H1 (cell line): ENCODE measurements around the gene CUX1. TPM values are rescaled to one million over a fixed set of nuclear protein-coding genes. Genes with fewer than 3 reads are reported as not detected.

Experiments
- CTCF ChIA-PET: fragments of 300-600 bp; sonication (Branson Sonifier 250); formaldehyde crosslinking; loops from one replicate; lab custom pipeline; 2021; ENCODE audit not compliant: partially characterized antibody; lab: Charles Lee
- POLR2A ChIA-PET: fragments of 300-600 bp; sonication (Branson Sonifier 250); formaldehyde crosslinking; loops from one replicate; lab custom pipeline; 2021; ENCODE audit warnings: inconsistent platforms; ENCODE audit not compliant: partially characterized antibody; lab: Charles Lee
- DNase-seq, 2 experiments: peaks; one replicate each; pipeline versions ENCODE4 v3.0.0 to v3.0.0-alpha.2; 2010 to 2022; ENCODE audit warnings: low spot score in 2 of 2, low read depth in 1 of 2, mixed read lengths in 1 of 2
- FAIRE-seq: peaks from 2 replicates; lab custom pipeline; 2011; peaks lifted over from hg19 to GRCh38; lab: Jason Lieb, UNC
- H2AFZ ChIP-seq: 2 replicates; pipeline ENCODE4 v1.8.1; 2012; ENCODE audit warnings: low read length, inconsistent platforms
- H2AK5ac ChIP-seq: 2 replicates; pipeline ENCODE4 v1.6.1; 2013; ENCODE audit warnings: low read depth, low read length
- H2BK120ac ChIP-seq: replicated peaks from 2 replicates; pipeline ENCODE3; 2013; ENCODE audit warnings: low read depth, low read length, inconsistent platforms
- H2BK12ac ChIP-seq: 2 replicates; pipeline ENCODE4 v1.6.1; 2013; ENCODE audit warnings: low read depth, low read length
- H2BK15ac ChIP-seq: 2 replicates; pipeline ENCODE4 v1.6.1; 2013; ENCODE audit warnings: low read length
- H2BK20ac ChIP-seq: 2 replicates; pipeline ENCODE4 v1.6.1; 2013; ENCODE audit warnings: low read length
- H2BK5ac ChIP-seq: 2 replicates; pipeline ENCODE4 v1.6.1; 2013; ENCODE audit warnings: low read depth, low read length
- H3K14ac ChIP-seq: 2 replicates; pipeline ENCODE4 v1.6.1; 2013; ENCODE audit warnings: inconsistent platforms; ENCODE audit not compliant: insufficient read length
- H3K18ac ChIP-seq: 2 replicates; pipeline ENCODE4 v1.6.1; 2013; ENCODE audit warnings: low read length; ENCODE audit errors: extremely low read depth
- H3K23ac ChIP-seq: 2 replicates; pipeline ENCODE4 v1.6.1; 2013; ENCODE audit warnings: inconsistent platforms; ENCODE audit not compliant: insufficient read length
- H3K23me2 ChIP-seq: 2 replicates; pipeline ENCODE4 v1.6.1; 2013; ENCODE audit warnings: low read depth, low read length
- H3K27ac ChIP-seq: 2 replicates; pipeline ENCODE4 v1.6.1; 2011; ENCODE audit warnings: low read depth, low read length, inconsistent platforms
- H3K27me3 ChIP-seq, 4 experiments: replicated peaks in 1 of 4; 1 replicate in 1 of 4; 2 replicates in 3 of 4; pipeline versions ENCODE4 v1.6.1 to v1.8.1; 2011 to 2013; ENCODE audit warnings: low read length in 3 of 4, mild to moderate bottlenecking in 3 of 4, inconsistent platforms in 2 of 4, mixed read lengths in 2 of 4, moderate library complexity in 1 of 4; ENCODE audit not compliant: control insufficient read depth in 3 of 4, insufficient read depth in 3 of 4; ENCODE audit errors: extremely low read depth in 1 of 4
- H3K36me3 ChIP-seq, 4 experiments: 2 replicates each; pipeline versions ENCODE4 v1.6.1 to v1.8.1; 2011 to 2013; ENCODE audit warnings: mild to moderate bottlenecking in 4 of 4, low read length in 3 of 4, moderate library complexity in 2 of 4, control low read depth in 1 of 4, inconsistent platforms in 1 of 4; ENCODE audit not compliant: insufficient read depth in 4 of 4, control insufficient read depth in 2 of 4
- H3K4ac ChIP-seq: replicated peaks from 2 replicates; pipeline ENCODE3; 2013; ENCODE audit warnings: low read length, low read depth, mixed read lengths, inconsistent platforms; ENCODE audit not compliant: insufficient read length
- H3K4me1 ChIP-seq, 4 experiments: replicated peaks in 1 of 4; 1 replicate in 1 of 4; 2 replicates in 3 of 4; pipeline versions ENCODE4 v1.6.1 to v1.8.1; 2011 to 2013; ENCODE audit warnings: low read length in 3 of 4, inconsistent platforms in 2 of 4, mixed read lengths in 1 of 4; ENCODE audit not compliant: insufficient read depth in 4 of 4, control insufficient read depth in 3 of 4
- H3K4me2 ChIP-seq, 2 experiments: 2 replicates each; pipeline versions ENCODE4 v1.6.1 to v1.8.1; 2011 to 2013; ENCODE audit warnings: low read depth in 2 of 2, low read length in 2 of 2, control low read depth in 1 of 2, inconsistent platforms in 1 of 2, mild to moderate bottlenecking in 1 of 2; ENCODE audit not compliant: insufficient read depth in 1 of 2
- H3K4me3 ChIP-seq, 4 experiments: fragments of 200-600, 300-600 bp in 1 of 4; sonication (generic), shearing (Covaris generic), sonication (Bioruptor Twin) in 1 of 4; 2 replicates each; pipeline versions ENCODE4 v1.5.1 to v1.8.1; 2011 to 2016; ENCODE audit warnings: low read length in 4 of 4, low read depth in 3 of 4, control low read depth in 2 of 4, inconsistent platforms in 2 of 4, mild to moderate bottlenecking in 2 of 4, mixed read lengths in 1 of 4, moderate library complexity in 1 of 4; ENCODE audit not compliant: insufficient read depth in 2 of 4; ENCODE audit errors: extremely low read depth in 1 of 4
- H3K56ac ChIP-seq: replicated peaks from 2 replicates; pipeline ENCODE3; 2013; ENCODE audit warnings: low read depth, mild to moderate bottlenecking, mixed read lengths, low read length, inconsistent platforms; ENCODE audit not compliant: insufficient read length
- H3K79me1 ChIP-seq: 2 replicates; pipeline ENCODE4 v1.6.1; 2013; ENCODE audit warnings: low read depth, low read length, control low read depth
- H3K79me2 ChIP-seq, 2 experiments: 2 replicates each; pipeline versions ENCODE4 v1.6.1 to v1.8.1; 2012 to 2013; ENCODE audit warnings: low read length in 2 of 2, mild to moderate bottlenecking in 2 of 2, inconsistent platforms in 1 of 2; ENCODE audit not compliant: insufficient read depth in 2 of 2, control insufficient read depth in 1 of 2
- H3K9ac ChIP-seq, 4 experiments: replicated peaks in 1 of 4; 1 replicate in 1 of 4; 2 replicates in 3 of 4; pipeline versions ENCODE4 v1.6.1 to v1.8.1; 2011 to 2013; ENCODE audit warnings: low read depth in 3 of 4, low read length in 3 of 4, control low read depth in 2 of 4, mild to moderate bottlenecking in 2 of 4, moderate library complexity in 2 of 4, inconsistent platforms in 1 of 4; ENCODE audit errors: extremely low read depth in 1 of 4
- H3K9me3 ChIP-seq, 2 experiments: 2 replicates each; pipeline versions ENCODE4 v1.6.1 to v1.8.1; 2012 to 2013; ENCODE audit warnings: mild to moderate bottlenecking in 2 of 2, moderate library complexity in 2 of 2, control low read depth in 1 of 2, inconsistent platforms in 1 of 2, low read depth in 1 of 2, low read length in 1 of 2, mixed read lengths in 1 of 2; ENCODE audit not compliant: insufficient read depth in 2 of 2
- H4K20me1 ChIP-seq, 2 experiments: replicated peaks in 1 of 2; 2 replicates each; pipeline versions ENCODE3 to v1.8.1; 2011 to 2013; ENCODE audit warnings: inconsistent platforms in 2 of 2, low read length in 2 of 2, mild to moderate bottlenecking in 1 of 2; ENCODE audit not compliant: insufficient read depth in 2 of 2, control insufficient read depth in 1 of 2
- H4K5ac ChIP-seq: 2 replicates; pipeline ENCODE4 v1.6.1; 2013; ENCODE audit warnings: low read length, low read depth, mixed read lengths, inconsistent platforms; ENCODE audit not compliant: insufficient read length
- H4K8ac ChIP-seq: 2 replicates; pipeline ENCODE4 v1.8.0; 2013; ENCODE audit warnings: mild to moderate bottlenecking, moderate library complexity, low read length, inconsistent platforms; ENCODE audit not compliant: insufficient read depth; ENCODE audit errors: extremely low read depth
- H4K91ac ChIP-seq: replicated peaks from 2 replicates; pipeline ENCODE3; 2013; ENCODE audit warnings: low read length, mixed read lengths, inconsistent platforms; ENCODE audit not compliant: insufficient read length
- BRCA1 ChIP-seq: IDR thresholded peaks from 2 replicates; pipeline ENCODE4 v1.6.1; 2012; ENCODE audit warnings: low read depth, low read length, improper control_type of control experiment
- CBX8 ChIP-seq: fragments of 300-800, 300-1000 bp; sonication (generic); IDR thresholded peaks from 2 replicates; pipeline ENCODE4 v1.7.1; 2016; ENCODE audit warnings: low read depth, low read length, borderline replicate concordance
- FOSL1 ChIP-seq: IDR thresholded peaks from 2 replicates; pipeline ENCODE4 v1.6.1; 2011; ENCODE audit warnings: mild to moderate bottlenecking, low read depth, low read length, moderate library complexity; ENCODE audit not compliant: insufficient read depth
- GABPA ChIP-seq: IDR thresholded peaks from 2 replicates; pipeline ENCODE4 v1.6.1; 2011; ENCODE audit warnings: mild to moderate bottlenecking, low read length, moderate library complexity, borderline replicate concordance; ENCODE audit not compliant: insufficient read depth
- KDM1A ChIP-seq: fragments of 200-600, 300-600 bp; sonication (generic); IDR thresholded peaks from 2 replicates; pipeline ENCODE4 v1.7.1; 2016; ENCODE audit warnings: mild to moderate bottlenecking, low read length, borderline replicate concordance
- NANOG ChIP-seq: IDR thresholded peaks from 2 replicates; pipeline ENCODE4 v1.6.1; 2011; ENCODE audit warnings: low read length, low read depth, mild to moderate bottlenecking, inconsistent platforms; ENCODE audit not compliant: insufficient read depth, poor library complexity, severe bottlenecking
- RFX5 ChIP-seq: IDR thresholded peaks from 2 replicates; pipeline ENCODE4 v1.6.1; 2011; ENCODE audit warnings: low read depth, low read length, improper control_type of control experiment, borderline replicate concordance
- TBP ChIP-seq: IDR thresholded peaks from 2 replicates; pipeline ENCODE4 v1.6.1; 2011; ENCODE audit warnings: low read depth, low read length, improper control_type of control experiment
- USF2 ChIP-seq: IDR thresholded peaks from 2 replicates; pipeline ENCODE4 v1.6.1; 2011; ENCODE audit warnings: low read length, improper control_type of control experiment
- WGBS, 2 experiments: shearing (Covaris generic) in 1 of 2; methylation state at CpG; one replicate each; pipeline versions ENCODE4 v1.1.6 to v1.1.7; 2013 to 2015; ENCODE audit warnings: low lambda C conversion rate in 2 of 2, mixed read lengths in 2 of 2, inconsistent platforms in 1 of 2, low coverage in 1 of 2, missing lambda C conversion rate in 1 of 2; ENCODE audit not compliant: insufficient replicate concordance in 2 of 2, insufficient coverage in 1 of 2, insufficient read length in 1 of 2; ENCODE audit errors: extremely low coverage in 1 of 2, missing lambda C conversion rate in 1 of 2; 5-methylcytosine and 5-hydroxymethylcytosine counted together
- polyA plus RNA-seq, 7 experiments: library from polyadenylated mRNA; depleted of rRNA in 3 of 7; stranded (reverse) in 5 of 7; unstranded in 2 of 7; fragments of >200 nt in 5 of 7; fragments of 200-250 nt in 2 of 7; gene quantifications; 1 replicate in 5 of 7; 2 replicates in 1 of 7; 4 replicates in 1 of 7; pipeline versions ENCODE4 v1.2.1 to v1.2.3, GENCODE V29; 2011 to 2013; ENCODE audit warnings: missing spikeins in 2 of 7, mixed read lengths in 2 of 7
- total RNA-seq: library from RNA; stranded (reverse); fragmentation: NEBNext Ultra II Directional; extraction: Animal tissue kit (Norgen Biotek cat#: 25700); gene quantifications from 2 replicates; pipeline ENCODE4 v1.2.1, GENCODE V29; 2021

The CUX1 gene
- total and polyA plus RNA-seq, 2 of the 8 experiments (the other 6 are each of a cell fraction or from before 2014, with no cell fraction given) = 21.6 to 65.9 TPM

GRCh38 chr7:101863598-101863997 lies 46.2 kb downstream of the CUX1 start:
- H3K79me2 ChIP-seq = peaks cover 19 to 95% of the 10 kb centered on the region in 2 experiments

More at GRCh38 chr7:101863598-101863997, 46.2 kb downstream of the CUX1 start:
- H3K27me3 ChIP-seq = no peaks in the 10 kb centered on the region
- no peak overlapping the region for H3K4ac ChIP-seq
- peaks cover 30% of the 10 kb centered on the region for H3K79me1 ChIP-seq
- no peak overlapping the region for H4K91ac ChIP-seq
- H2BK5ac ChIP-seq = no peak overlapping the region
- no peak overlapping the region for H2BK120ac ChIP-seq
- H3K4me1 ChIP-seq = peaks cover 16 to 27% (median 24%) of the 10 kb centered on the region in 4 experiments
- TF ChIP-seq USF2 (no peak), GABPA (no peak), RFX5 (no peak), BRCA1 (no peak), CBX8 (no peak), KDM1A (no peak), NANOG (no peak), FOSL1 (no peak), TBP (no peak)
- no peak overlapping the region for H2BK12ac ChIP-seq
- H4K20me1 ChIP-seq = peaks cover 14 to 23% of the 10 kb centered on the region in 2 experiments
- H3K14ac ChIP-seq = no peak overlapping the region
- H4K8ac ChIP-seq = no peak overlapping the region
- no peak for FAIRE-seq
- H3K4me3 ChIP-seq = no peak overlapping the region
- no peaks in the 10 kb centered on the region for H3K23me2 ChIP-seq
- 96% methylated on average over 6 of the region's 6 CpGs; no CpG with 5 or more reads in 1 of the 2 experiments for WGBS, 2 experiments
- peak overlapping the region; percentile 36; the same call in 1 of the 2 replicates for H3K27ac ChIP-seq
- no peaks in the 10 kb centered on the region; a peak in 1 of 8 replicates for H3K36me3 ChIP-seq
- H3K9ac ChIP-seq = no peak overlapping the region
- no peak overlapping the region for H3K23ac ChIP-seq
- no peak for DNase-seq
- no peak overlapping the region for H2AK5ac ChIP-seq
- H3K4me2 ChIP-seq = no peak overlapping the region
- H2AFZ ChIP-seq = no peak overlapping the region
- CTCF ChIA-PET = interaction anchor here (0.9 to 1.5 kb wide), 4 partner anchors 29 to 320 kb away, joined by 3 to 4 read pairs (median 4); partner anchors contain the start of gene CUX1
- H3K9me3 ChIP-seq = no peaks in the 10 kb centered on the region
- no peak overlapping the region for H4K5ac ChIP-seq
- POLR2A ChIA-PET = no interaction called here
- H3K18ac ChIP-seq = peak overlapping the region; percentile 79; the same call in 1 of the 2 replicates
- H3K56ac ChIP-seq = no peak overlapping the region
- no peak overlapping the region for H2BK15ac ChIP-seq
- no peak overlapping the region for H2BK20ac ChIP-seq
